ENCODE measurements around the gene OSBPL8. TPM values are rescaled to one million over a fixed set of nuclear protein-coding genes. Genes with fewer than 3 reads are reported as not detected.

The OSBPL8 gene
- total RNA-seq, 1 donor from 2014 or later = 103 TPM

DNA sequence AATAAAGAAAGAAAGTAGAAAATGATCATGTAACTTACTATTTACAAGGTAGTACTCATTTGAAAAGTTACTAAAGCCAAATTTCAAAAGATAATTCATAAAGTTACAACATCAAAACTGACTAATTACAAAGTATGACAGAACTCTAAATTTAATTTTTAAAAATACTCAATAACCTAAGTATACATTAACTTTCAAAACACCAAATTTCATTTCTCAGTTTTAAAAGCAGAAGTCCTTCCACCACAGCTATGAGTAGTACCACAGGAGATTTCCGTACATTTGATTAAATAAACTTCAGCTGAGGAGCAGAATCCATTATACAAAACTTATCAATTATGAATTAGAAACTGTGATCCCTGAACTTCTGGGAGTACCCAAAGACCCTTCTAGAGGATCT is 110.6 kb downstream of the OSBPL8 start:
- DNase-seq (ENCODE audit: low spot score) = no peak
- intact Hi-C loops (cut with DNase I) = no loop called here
- no peak for ATAC-seq

DNA sequence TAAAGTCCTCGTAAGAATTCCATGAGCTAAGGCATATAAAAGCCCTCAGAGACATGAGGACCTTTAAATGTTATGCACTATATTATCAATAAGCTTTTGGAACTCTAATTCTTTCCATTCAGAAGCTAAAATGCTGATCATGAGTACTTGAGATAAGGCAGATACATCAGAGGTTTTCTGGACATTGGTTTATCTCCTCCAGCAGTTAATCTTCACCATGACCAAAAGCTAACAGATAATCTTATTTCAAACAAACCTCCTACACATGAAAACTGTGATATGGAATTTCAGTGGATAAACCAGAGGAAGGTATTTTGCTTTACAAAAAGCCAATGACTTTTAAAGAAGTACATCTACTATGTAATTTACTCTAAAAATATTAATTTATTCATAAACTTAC is 113.5 kb downstream of the OSBPL8 start:
- intact Hi-C loops (cut with DNase I) = no loop called here
- no peak for DNase-seq (ENCODE audit: low spot score)
- ATAC-seq = no peak

DNA sequence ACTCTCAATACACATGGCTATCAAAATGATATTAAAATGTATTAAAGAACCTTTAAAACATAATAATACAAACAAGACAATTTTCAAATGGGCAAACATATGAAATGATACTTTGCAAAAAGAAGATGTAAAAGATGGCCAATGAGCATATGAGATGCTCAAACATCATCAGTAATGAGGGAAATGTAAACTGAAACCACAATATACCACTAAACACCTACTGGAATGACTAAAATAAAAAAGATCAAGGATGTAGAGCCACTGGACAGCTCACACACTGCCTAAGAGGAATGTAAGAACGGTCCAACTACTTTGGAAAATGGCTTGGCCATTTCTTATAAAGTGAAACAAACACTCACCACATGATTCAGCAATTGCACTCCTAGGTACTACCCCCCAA is 114.1 kb downstream of the OSBPL8 start:
- no peak for ATAC-seq
- DNase-seq (ENCODE audit: low spot score) = no peak
- intact Hi-C loops (cut with DNase I) = no loop called here

DNA sequence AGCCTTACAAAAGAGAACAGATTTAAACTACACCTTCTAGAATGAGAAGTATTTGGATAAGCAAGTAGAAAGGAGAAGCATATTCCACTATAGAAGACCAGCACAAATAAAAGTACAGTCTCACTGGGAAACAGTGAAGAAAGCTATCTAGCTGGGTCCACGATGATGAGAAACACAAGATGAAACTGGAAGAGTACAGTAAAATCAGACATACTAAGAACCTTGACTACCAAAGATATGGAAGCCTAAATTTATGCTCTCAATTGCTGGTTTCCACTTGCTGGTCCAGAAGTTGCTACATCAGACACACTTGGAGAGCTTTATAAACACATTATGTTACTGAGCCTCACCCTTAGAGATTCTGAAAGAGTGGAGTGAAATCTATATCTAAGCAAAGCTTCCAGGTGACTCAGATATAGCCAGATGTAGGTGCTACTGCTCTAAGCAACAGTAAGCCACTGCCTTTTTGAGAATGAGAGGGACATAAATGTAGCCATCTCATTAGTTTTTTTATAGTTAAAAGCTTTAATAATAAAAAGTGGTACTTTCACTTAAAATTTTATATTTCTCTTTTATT is 115.1 kb downstream of the OSBPL8 start:
- DNase-seq (ENCODE audit: low spot score) (no peak), ATAC-seq (no peak)

DNA sequence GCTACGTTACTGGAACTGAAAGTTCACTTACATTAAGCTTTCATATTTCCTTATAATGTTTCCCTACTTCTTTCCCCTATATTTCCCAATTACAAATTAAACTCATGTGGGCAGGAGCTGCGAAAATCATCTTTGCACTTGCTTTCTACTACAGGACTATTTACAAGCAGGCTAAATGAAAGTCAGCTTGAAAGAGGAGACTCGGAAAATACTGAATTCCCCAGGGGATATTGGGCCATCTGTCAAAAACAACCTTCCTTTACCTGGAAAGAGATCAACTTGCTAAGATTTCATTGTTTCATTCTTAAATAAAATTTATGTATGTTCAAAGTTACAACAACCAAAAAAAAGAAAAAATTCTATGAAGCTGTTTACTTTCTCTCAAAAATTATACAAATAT is 118.6 kb downstream of the OSBPL8 start:
- intact Hi-C loops (cut with DNase I) = no loop called here
- DNase-seq (ENCODE audit: low spot score) (no peak), ATAC-seq (no peak)

More for the DNA sequence above, 115.1 kb downstream of the OSBPL8 start:
- intact Hi-C loops (cut with DNase I) = no loop called here

DNA sequence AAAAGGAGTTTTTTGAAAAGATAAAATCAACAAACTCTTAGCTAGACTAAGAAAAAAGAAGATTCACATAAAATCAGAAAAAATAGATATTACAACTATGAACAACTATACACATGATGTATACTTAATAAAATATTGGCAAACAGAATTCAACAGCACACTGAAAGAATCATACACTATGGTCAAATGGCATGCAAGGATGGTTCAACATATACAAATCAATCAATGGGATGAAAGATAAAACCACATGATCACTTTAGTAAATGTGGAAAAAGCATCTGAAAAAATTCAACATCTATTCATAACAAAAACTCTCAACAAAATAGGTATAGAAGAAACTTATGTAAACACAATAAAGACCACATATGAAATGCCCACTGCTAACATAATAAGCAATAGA is 126.8 kb downstream of the OSBPL8 start:
- DNase-seq (ENCODE audit: low spot score) = no peak
- intact Hi-C loops (cut with DNase I) = no loop called here
- no peak for ATAC-seq

DNA sequence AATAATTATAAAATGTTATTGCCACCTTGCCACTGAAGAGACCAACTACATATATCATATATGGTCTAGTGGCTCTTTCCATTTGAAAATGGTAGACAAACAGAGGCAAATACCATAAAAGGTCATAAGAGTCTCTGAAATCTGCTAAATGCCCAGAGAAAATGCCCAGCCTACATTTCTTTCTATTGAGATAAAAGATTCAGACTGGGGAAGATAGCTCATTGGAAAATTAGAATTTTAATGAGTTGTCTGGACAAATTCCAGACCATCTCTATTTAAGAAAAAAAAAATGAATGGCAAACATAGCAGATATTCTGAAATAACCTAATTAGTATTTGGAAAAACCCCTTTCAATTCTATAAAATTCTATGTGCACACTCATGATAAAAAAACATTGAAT is 131.5 kb downstream of the OSBPL8 start:
- no peak for DNase-seq (ENCODE audit: low spot score)
- intact Hi-C loops (cut with DNase I) = no loop called here
- ATAC-seq = no peak

DNA sequence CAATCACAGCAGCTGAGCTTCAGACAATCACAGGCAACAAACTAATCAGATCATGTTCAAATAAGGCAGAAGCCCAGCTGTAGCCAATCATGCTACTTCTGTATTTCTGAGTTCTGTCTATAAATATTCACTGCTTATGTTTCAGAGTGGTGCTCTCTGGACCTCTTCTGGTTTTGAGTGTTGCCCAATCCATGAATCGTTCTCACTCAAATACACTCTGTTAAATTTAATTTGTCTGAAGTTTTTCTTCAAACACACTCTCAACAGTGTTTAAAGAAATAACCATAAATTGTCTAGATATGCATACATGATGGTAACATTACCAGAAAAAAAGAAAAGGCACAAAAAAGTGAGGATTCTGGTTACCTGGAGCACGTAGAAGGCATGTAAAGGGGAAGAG is 133.4 kb downstream of the OSBPL8 start:
- no peak for ATAC-seq
- DNase-seq (ENCODE audit: low spot score) = no peak
- intact Hi-C loops (cut with DNase I) = no loop called here

DNA sequence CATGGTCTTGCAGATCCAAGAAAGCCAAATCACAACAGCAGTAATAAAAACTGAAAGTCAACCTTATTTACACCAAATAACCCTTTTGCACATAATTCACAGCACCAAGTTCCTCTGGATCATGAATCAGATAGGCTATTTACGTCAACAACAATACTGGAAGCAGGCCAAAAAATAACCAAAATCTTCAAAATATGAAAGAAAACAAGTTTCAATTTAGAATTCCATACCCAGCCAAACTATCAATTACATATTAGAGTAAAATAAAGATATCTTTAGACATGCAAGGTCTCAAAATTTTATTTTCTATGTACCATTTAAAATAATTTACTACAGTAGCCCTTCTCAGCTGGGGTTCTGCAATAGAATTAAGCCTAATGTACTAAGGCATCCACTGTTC is 134.6 kb downstream of the OSBPL8 start:
- DNase-seq (ENCODE audit: low spot score) = no peak
- intact Hi-C loops (cut with DNase I) = no loop called here
- no peak for ATAC-seq

DNA sequence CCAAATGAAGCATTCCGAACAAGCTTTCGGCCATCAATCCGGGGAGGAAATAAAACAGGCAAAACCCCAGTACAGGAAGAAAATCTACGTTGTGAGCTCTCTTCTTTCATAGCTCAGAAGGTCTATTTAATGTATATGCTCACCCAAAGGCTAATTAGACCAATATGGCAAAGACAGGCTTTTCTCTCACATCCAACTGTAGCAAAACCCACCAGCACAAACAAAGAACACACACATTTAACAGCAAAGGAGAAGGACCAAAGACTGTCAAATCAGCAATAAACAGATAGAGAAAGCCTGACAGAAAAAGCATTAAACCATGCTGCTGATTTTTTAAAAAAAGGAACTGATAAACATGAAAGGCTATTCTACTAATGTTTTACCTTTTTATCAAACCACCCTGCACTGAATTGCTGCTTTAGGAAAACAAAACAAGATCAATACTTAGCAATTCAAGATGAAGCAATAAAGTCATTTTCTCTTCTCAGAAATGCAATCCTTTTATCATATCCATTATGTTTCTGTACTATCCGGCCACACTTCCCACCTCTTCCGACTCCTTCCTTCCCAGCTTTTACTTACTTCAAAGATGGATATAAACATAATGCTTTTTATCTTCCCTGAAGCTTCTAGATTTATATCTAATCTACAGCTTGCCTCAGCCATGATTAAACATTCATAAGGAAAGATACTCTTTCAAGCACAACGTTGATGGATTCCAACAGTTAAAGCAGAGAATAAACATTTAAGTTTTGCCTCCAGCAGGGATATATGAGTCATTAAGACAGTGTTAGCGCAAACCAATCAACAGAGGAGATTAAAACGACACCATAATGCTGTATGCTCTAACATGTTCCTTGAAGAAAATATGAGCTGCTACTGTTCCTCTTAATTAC is 136.8 kb downstream of the OSBPL8 start:
- no peak for DNase-seq (ENCODE audit: low spot score)
- no peak for ATAC-seq
- intact Hi-C loops (cut with DNase I) = no loop called here

DNA sequence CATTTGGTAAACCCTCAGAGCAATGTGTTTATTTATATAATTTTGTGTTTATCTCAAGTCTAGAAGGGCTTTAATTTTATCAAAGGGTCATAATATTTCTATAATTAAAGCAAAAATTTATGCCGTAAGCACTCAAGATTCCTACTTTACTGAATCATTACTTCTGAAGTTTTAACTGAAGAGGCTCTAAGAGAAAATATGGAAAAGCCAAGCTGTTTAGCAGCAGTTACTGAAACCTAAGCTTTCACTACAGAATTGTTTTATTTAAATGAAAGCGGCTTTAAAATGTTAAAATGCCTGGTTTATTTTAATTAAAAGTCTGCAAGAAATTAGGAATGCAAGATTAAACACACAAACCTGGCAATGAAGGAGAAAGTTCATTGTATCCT is 137.4 kb downstream of the OSBPL8 start:
- ATAC-seq = no peak
- intact Hi-C loops (cut with DNase I) = no loop called here
- no peak for DNase-seq (ENCODE audit: low spot score)

DNA sequence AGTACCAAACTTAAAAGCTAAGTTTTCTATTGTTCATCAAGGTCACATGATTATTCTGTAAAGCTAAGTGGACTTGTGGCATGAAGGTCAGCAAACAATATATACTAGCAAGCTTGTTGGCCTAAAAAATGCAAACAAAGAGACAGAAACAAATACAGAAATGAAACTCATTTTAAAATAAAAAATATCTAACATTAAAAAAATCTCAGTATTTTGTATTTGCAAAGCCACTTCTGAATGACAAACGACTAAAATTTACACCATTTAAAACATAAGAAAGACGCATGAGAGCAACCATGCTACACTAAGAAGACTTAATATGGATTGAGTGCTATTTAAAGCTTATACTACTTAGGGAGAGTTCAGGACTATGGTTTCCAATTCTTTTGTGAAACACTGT is 138.5 kb downstream of the OSBPL8 start:
- no peak for ATAC-seq
- no peak for DNase-seq (ENCODE audit: low spot score)
- intact Hi-C loops (cut with DNase I) = no loop called here

DNA sequence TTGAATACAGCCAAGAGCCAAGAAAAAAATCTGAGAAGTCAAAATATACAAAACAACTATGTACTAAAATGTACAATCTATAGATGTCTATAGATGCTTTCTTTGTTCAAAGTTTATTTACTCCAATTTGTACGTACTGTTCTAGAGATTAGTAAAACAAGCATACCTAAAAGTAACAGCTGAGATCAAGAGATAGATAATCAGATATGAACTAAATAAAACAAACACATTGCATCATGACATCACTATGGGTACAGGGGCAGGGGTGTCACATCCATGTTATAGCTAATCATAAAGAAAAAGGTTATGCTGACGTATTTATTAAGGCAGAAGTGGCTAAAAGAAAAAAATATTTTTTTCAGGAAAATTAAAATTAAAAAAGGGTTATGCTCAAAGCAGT is 139.3 kb downstream of the OSBPL8 start:
- ATAC-seq (no peak), DNase-seq (ENCODE audit: low spot score) (no peak)
- intact Hi-C loops (cut with DNase I) = no loop called here

DNA sequence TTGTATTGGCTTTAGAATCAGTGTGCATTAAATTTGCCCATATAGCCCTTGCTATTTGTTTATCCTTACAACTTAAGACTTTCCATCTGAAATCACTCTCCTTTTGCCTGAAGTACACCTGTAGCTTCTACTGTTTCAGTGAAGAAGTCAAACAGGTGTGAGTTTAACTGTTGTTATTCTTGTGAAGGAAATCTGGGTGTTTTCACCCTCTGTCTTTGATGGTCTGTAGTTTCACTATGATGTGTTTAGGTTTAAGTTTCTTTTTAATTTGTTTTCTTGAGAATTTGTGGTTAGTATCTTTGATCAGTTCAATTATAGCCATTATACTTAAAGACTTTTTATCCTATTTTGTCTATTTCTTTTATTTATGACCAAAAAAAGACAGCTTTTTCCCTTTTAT is 142.5 kb downstream of the OSBPL8 start:
- ATAC-seq (no peak), DNase-seq (ENCODE audit: low spot score) (no peak)
- intact Hi-C loops (cut with DNase I) = no loop called here

DNA sequence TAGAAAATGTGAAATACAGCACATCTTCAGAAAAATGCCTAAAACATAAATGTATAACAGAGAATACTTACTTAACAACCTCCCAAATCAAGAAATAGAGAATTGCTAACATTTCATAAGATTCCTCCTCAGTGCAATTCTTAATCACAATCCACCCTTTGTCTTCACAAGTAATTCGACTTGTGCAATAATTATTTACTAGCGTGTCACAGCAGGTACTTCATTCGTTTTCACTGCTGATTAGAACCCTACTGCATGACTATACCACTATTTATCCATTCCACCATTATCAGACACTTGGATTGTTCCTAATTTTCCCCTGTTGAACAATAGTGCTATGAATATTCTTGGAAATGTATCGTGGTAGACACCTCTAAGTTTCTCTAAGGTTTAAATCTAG is 146.4 kb downstream of the OSBPL8 start:
- intact Hi-C loops (cut with DNase I) = no loop called here
- ATAC-seq (no peak), DNase-seq (ENCODE audit: low spot score) (no peak)

DNA sequence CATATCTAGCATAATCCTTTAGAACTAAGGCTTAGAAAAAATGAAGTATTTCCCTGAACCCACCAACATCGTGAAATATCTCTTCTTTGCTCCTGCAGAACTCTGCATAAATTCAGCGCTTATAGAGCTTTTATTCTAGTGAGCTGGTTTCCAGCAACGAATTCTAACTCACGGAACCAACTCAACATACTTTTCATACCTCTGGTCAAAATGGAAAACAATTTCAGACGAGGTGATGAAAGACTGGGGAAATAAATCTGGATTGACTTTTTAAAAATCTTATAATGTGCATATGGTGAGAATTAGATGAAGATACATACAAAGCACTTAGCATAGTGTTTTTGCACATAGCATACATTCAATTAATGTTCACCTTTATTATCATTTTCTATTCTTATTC is 148.8 kb downstream of the OSBPL8 start:
- ATAC-seq = no peak

DNA sequence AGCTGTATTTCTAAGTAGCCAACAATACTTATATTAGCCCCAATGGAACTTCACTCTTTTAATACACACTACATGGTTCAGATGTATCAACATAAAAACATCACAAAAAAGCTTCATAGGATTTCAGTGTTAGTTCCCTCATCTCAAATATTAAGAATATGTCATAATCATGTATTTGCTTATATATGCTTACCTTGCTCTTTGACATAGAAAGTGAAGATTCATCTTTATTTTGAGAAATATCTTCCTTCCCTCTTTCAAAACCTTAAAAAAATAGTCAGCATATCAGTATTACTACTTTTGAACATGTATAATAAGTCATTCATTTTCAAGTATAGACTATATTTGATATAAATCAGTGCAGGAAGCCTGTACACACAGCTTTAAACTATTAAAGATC is 149.2 kb downstream of the OSBPL8 start:
- no peak for ATAC-seq
- no peak for DNase-seq (ENCODE audit: low spot score)
- intact Hi-C loops (cut with DNase I) = no loop called here

More for the DNA sequence above, 148.8 kb downstream of the OSBPL8 start:
- intact Hi-C loops (cut with DNase I) = no loop called here
- no peak for DNase-seq (ENCODE audit: low spot score)

DNA sequence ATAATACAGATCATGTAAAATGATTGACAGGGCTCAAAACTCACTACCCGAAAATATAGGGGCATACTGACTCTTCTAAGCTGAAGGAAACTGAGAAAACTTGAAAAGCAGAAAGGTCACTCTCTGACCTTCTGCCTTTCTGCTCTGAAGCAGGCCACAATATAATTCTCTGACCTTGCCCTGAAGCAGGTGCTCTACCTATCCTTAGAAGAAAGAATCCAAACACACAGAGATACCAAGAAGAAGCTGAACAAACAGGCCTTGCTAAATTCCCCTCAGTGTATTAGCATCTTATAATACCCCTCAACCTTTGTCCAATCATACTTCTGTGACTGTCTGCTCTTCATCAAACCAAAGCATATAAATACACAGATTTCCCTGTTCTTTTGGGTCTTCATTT is 150.5 kb downstream of the OSBPL8 start:
- DNase-seq (ENCODE audit: low spot score) = no peak
- intact Hi-C loops (cut with DNase I) = no loop called here
- no peak for ATAC-seq

DNA sequence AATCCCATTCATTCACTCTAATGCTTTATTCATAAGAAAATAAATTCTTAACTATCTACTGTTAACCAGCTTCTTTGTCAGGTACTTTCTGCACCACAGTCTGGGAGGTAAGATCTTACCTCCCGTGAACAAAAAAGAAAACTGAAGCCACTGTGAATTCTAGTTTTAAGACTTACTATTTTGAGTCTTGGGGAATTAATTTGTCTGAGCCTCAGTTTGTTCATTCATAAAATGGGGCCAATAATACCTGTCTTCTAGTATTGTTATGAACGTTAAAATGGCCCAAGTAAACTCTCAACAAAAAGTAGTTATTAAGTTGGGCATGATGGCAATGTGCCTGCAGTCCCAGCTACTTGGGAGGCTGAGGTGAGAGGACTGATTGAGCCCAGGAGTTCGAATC is 151.9 kb downstream of the OSBPL8 start:
- ATAC-seq (no peak), DNase-seq (ENCODE audit: low spot score) (no peak)
- intact Hi-C loops (cut with DNase I) = no loop called here

DNA sequence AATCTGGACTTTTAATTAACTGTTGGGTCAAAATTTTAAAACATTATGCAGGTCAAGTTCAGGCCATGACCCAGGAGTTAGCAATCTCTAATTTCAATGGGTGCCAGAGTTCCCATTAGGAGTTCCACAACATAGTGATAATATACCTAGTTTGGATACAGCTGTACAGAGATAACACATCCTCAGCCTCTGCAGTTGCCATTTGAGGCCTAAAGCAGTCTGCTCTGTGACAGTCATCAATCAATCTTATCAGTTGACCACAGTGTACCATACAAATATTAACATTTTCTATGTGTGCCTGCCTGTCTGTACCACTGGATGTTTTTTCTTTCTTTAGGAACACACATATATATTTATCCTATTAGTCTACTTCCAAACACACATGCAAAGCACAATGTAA is 157.3 kb downstream of the OSBPL8 start:
- no peak for ATAC-seq
- intact Hi-C loops (cut with DNase I) = no loop called here
- no peak for DNase-seq (ENCODE audit: low spot score)

DNA sequence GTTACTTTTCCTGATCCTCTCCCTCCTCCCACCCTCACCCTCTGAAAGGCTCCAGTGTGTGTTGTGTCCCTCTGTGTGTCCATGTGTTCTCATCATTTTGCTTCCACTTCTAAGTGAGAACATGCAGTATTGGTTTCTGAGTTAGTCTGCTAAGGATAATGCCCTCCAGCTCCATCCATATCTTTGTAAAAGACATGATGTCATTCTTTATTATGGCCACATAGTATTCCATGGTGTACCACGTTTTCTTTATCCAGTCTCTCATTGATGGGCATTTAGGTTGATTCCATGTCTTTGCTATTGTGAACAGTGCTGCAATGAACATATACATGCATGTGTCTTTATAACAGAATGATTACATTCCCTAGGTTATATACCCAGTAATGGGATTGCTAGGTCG is 159.4 kb downstream of the OSBPL8 start:
- intact Hi-C loops (cut with DNase I) = no loop called here
- ATAC-seq (no peak), DNase-seq (ENCODE audit: low spot score) (no peak)
